ENCODE measurements around the gene GYPE.
"Not testable (repeated sequence)": the region's sequence is repeated elsewhere in the genome, so short reads cannot be mapped to it uniquely, and the experiment has no call there.

GYPE gene

DNA sequence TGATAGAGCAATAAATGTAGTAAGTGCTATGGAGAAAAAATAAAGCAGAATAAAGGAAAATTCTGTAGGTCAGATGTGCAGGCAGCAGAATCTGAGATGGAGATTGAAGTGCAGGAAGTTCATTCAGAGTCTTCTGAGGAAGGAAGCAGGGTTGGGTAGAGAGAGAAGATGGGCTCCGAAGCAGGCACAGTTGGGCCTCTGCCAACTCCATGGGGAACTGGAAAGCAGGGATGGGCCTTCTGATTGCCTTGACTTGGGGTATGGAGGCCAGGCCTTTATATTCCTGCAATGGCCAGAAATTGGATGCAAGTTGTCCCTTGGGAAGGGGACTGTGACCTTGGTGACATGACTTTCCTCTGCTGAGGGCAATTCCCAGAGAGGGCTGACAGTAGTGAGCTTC lies 42.6 kb downstream of the GYPE start:
- DNase-seq = not testable (repeated sequence)

DNA sequence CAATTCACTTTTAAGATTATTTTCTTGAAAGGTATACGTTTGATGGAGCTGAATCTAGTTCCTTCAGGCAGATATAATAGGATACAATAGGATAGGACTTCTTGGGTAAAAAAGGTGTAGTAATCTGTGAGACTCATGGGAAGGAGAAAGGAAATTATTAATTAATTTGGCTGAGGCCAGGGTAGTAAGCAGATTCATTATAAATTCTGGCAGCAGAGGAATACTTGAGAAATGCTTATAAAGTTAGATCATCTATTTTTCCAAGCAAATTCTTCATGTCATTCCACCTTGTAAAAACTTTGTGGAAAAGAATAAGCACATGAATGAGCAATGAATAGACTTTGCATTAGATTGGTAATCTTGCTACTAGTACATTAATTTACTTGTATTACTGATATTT lies 46.9 kb downstream of the GYPE start:
- DNase-seq = no peak

GRCh38 chr4:143857391-143858336 lies 47.7 kb downstream of the GYPE start:
- DNase-seq = not testable (repeated sequence)

DNA sequence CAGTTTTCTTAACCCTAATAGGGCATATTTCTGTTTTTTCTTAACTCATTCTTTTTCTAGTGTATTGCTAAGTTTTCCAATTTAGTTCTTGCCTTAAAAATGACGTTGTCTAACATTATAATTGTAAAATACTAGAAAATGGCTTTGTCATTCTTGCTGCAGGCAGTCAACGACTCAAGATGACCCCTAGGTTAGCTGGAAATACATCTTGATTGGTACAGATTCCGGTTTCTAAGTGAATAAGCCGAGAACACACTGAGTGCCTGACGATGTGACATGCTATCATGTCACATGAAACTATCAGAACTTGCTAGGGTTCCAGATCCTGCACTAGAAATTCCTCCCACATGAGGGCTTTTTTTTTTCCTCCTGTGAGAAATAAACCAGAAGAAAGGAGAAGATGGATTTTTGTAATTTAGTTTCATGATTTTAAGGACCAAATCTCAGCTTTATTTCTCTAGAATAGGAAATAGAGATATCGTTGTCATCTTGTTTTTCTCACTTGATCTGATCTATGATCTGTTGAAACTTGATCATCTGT lies 49.3 kb downstream of the GYPE start:
- DNase-seq = not testable (repeated sequence)

- DNase-seq = not testable (repeated sequence)
These were observed 50.7 kb downstream of the GYPE start for GRCh38 chr4:143854645-143855044.

DNA sequence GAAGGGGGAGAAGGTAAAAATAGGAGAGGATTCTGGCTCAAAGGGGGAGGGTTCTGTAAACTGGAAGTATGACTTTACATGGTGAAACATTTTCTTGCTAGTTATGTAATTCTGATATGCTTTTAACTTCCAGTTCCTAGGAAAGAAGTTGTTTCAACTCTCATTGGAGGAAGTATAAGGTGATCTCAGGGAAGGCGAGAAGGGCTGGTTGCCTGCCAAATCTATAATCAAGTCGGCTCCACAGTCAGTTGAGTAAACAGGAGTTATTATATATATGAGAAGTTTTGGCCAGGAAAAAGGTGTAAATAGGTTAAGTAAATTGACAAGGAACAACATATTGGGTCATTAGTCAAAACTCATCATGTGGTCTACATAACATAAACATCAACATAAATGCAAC lies 56.1 kb downstream of the GYPE start:
- peak; percentile 44 for DNase-seq

- DNase-seq = not testable (repeated sequence)
These were observed 61.9 kb downstream of the GYPE start for GRCh38 chr4:143843506-143843832.

GRCh38 chr4:143842624-143843505 lies 62.5 kb downstream of the GYPE start:
- not testable (repeated sequence) for DNase-seq

- not testable (repeated sequence) for DNase-seq
These were observed 65.9 kb downstream of the GYPE start for GRCh38 chr4:143839413-143839812.

GRCh38 chr4:143834196-143834595 lies 71.2 kb downstream of the GYPE start:
- DNase-seq = not testable (repeated sequence)

GRCh38 chr4:143833676-143834075 lies 71.7 kb downstream of the GYPE start:
- DNase-seq = not testable (repeated sequence)

DNA sequence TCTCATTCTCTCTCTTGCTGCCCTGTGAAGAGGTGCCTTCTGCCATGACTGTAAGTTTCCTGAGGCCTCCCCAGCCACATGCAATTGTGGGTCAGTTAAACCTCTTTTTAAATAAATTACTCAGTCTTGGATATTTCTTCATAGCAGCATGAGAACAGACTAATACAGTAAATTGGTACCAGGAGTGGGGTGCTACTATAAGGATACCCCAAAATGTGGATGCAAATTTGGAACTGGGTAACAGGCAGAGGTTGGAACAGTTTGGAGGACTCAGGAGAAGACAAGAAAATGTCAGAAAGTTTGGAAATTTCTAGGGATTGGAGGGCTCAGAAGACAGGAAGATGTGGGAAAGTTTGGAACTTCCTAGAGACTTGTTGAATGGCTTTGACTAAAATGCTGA lies 74.8 kb downstream of the GYPE start:
- DNase-seq = not testable (repeated sequence)

- not testable (repeated sequence) for DNase-seq
These were observed 76.1 kb downstream of the GYPE start for GRCh38 chr4:143829239-143829620.
